Activated CD4-positive, CD25-positive, alpha-beta regulatory T cell treated with anti-CD3 and anti-CD28 coated beads, Interleukin-2, amount 50 U/mL, for 24 hours (primary cell): ENCODE measurements around the gene AFAP1L2.

Source experiments
- ATAC-seq, 2 donors: fragments of 150-1000 bp; cut with Tn5 transposase; one replicate each; pipeline ENCODE4 v1.10.0; 2021; ENCODE audit warnings: mild to moderate bottlenecking in 1 of 2, moderate library complexity in 1 of 2

Gene AFAP1L2

GRCh38 chr10:114261076-114261475, 143.2 kb downstream of the AFAP1L2 start:
- no peak for ATAC-seq

- ATAC-seq = no peak
These were observed 143.9 kb downstream of the AFAP1L2 start for GRCh38 chr10:114260366-114260765.

- ATAC-seq = no peak
These were observed 144.5 kb downstream of the AFAP1L2 start for GRCh38 chr10:114259824-114260223.

GRCh38 chr10:114258274-114258840, 145.9 kb downstream of the AFAP1L2 start:
- ATAC-seq = no peak

GRCh38 chr10:114257498-114257897, 146.8 kb downstream of the AFAP1L2 start:
- no peak for ATAC-seq

GRCh38 chr10:114256822-114257221, 147.5 kb downstream of the AFAP1L2 start:
- ATAC-seq = no peak

- no peak for ATAC-seq
These were observed 148.1 kb downstream of the AFAP1L2 start for GRCh38 chr10:114256008-114256765.

- no peak for ATAC-seq
These were observed 149.1 kb downstream of the AFAP1L2 start for GRCh38 chr10:114255227-114255626.

GRCh38 chr10:114252883-114253282, 151.4 kb downstream of the AFAP1L2 start:
- ATAC-seq = no peak

- no peak for ATAC-seq
These were observed 152.2 kb downstream of the AFAP1L2 start for GRCh38 chr10:114252092-114252491.

GRCh38 chr10:114250716-114251115, 153.6 kb downstream of the AFAP1L2 start:
- ATAC-seq = no peak

- ATAC-seq = no peak
These were observed 154.1 kb downstream of the AFAP1L2 start for GRCh38 chr10:114250236-114250635.

GRCh38 chr10:114246679-114247305, 157.5 kb downstream of the AFAP1L2 start:
- ATAC-seq = no peak

- no peak for ATAC-seq
These were observed 159.0 kb downstream of the AFAP1L2 start for GRCh38 chr10:114245121-114245791.
